CD14-positive monocyte (primary cell): ENCODE data around the gene OSCP1. TPM values are rescaled to one million over a fixed set of nuclear protein-coding genes. Genes with fewer than 3 reads are reported as not detected.

Source experiments
- DNase-seq, 3 donors: peaks; one replicate each; pipeline ENCODE4 v3.0.0-alpha.2; 2011 to 2022
- H2AFZ ChIP-seq: 2 replicates; pipeline ENCODE4 v1.6.0; 2012; ENCODE audit warnings: mild to moderate bottlenecking, low read depth, low read length, inconsistent platforms; ENCODE audit not compliant: insufficient read depth, poor library complexity, severe bottlenecking
- H3K27ac ChIP-seq, 2 donors: 1 replicate in 1 of 2; 2 replicates in 1 of 2; pipeline ENCODE4 v1.5.1; 2012 to 2013; ENCODE audit warnings: low read length in 2 of 2, control low read depth in 1 of 2, inconsistent platforms in 1 of 2, low read depth in 1 of 2, mild to moderate bottlenecking in 1 of 2
- H3K27me3 ChIP-seq, 2 donors: one replicate each; pipeline versions ENCODE4 v1.6.0 to v1.6.1; 2011 to 2013; ENCODE audit warnings: low read length in 2 of 2; ENCODE audit not compliant: control insufficient read depth in 2 of 2, insufficient read depth in 2 of 2
- H3K36me3 ChIP-seq, 2 donors: replicated peaks in 1 of 2; 1 replicate in 1 of 2; 2 replicates in 1 of 2; pipeline versions ENCODE4 v1.5.1 to v1.6.1; 2012 to 2013; ENCODE audit warnings: low read length in 2 of 2, control low read depth in 1 of 2, inconsistent platforms in 1 of 2, mild to moderate bottlenecking in 1 of 2; ENCODE audit not compliant: insufficient read depth in 2 of 2, control insufficient read depth in 1 of 2
- H3K4me1 ChIP-seq, 2 donors: 1 replicate in 1 of 2; 2 replicates in 1 of 2; pipeline versions ENCODE4 v1.5.1 to v1.6.1; 2012 to 2013; ENCODE audit warnings: low read length in 2 of 2, control low read depth in 1 of 2, inconsistent platforms in 1 of 2, mild to moderate bottlenecking in 1 of 2, moderate library complexity in 1 of 2; ENCODE audit not compliant: insufficient read depth in 2 of 2, control insufficient read depth in 1 of 2
- H3K4me2 ChIP-seq: replicated peaks from 2 replicates; pipeline ENCODE3; 2012; ENCODE audit warnings: low read length, moderate library complexity, mild to moderate bottlenecking; ENCODE audit not compliant: poor library complexity, severe bottlenecking; ENCODE audit errors: extremely low read depth
- H3K4me3 ChIP-seq, 3 experiments: fragments of 200-600 bp in 1 of 3; sonication (generic) in 1 of 3; replicated peaks in 1 of 3; 1 replicate in 2 of 3; 2 replicates in 1 of 3; pipeline ENCODE4 v1.5.1; 2011 to 2013; ENCODE audit warnings: low read length in 3 of 3, mild to moderate bottlenecking in 3 of 3, control low read depth in 2 of 3, low read depth in 2 of 3, inconsistent platforms in 1 of 3, moderate library complexity in 1 of 3
- H3K79me2 ChIP-seq: 2 replicates; pipeline ENCODE4 v1.6.0; 2012; ENCODE audit warnings: mild to moderate bottlenecking, control low read depth, inconsistent platforms, low read length, moderate library complexity; ENCODE audit not compliant: insufficient read depth
- H3K9ac ChIP-seq: 2 replicates; pipeline ENCODE4 v1.6.0; 2017; ENCODE audit warnings: low read length, mild to moderate bottlenecking; ENCODE audit not compliant: insufficient read depth, poor library complexity, severe bottlenecking
- H3K9me3 ChIP-seq, 2 donors: replicated peaks in 1 of 2; 1 replicate in 1 of 2; 2 replicates in 1 of 2; pipeline versions ENCODE4 v1.5.1 to v1.6.1; 2012 to 2013; ENCODE audit warnings: low read length in 2 of 2, control low read depth in 1 of 2; ENCODE audit not compliant: control insufficient read depth in 1 of 2, insufficient read depth in 1 of 2
- H4K20me1 ChIP-seq: 2 replicates; pipeline ENCODE4 v1.6.0; 2012; ENCODE audit warnings: mild to moderate bottlenecking, low read length, control low read depth, moderate library complexity; ENCODE audit not compliant: insufficient read depth
- H3K27ac Mint-ChIP-seq, 7 donors: one replicate each; pipeline ENCODE4 v1.8.0; 2020; ENCODE audit warnings: mild to moderate bottlenecking in 7 of 7, mixed read lengths in 7 of 7, moderate library complexity in 6 of 7, inconsistent platforms in 2 of 7
- H3K27me3 Mint-ChIP-seq, 3 donors: one replicate each; pipeline ENCODE4 v1.8.0; 2021 to 2022; ENCODE audit warnings: low read depth in 3 of 3, mild to moderate bottlenecking in 3 of 3, mixed read lengths in 3 of 3, moderate library complexity in 3 of 3, inconsistent platforms in 1 of 3
- H3K36me3 Mint-ChIP-seq, 2 donors: one replicate each; pipeline ENCODE4 v1.8.0; 2020; ENCODE audit warnings: mixed read lengths in 2 of 2, inconsistent platforms in 1 of 2, mild to moderate bottlenecking in 1 of 2
- H3K4me1 Mint-ChIP-seq: one replicate; pipeline ENCODE4 v1.8.0; 2020; ENCODE audit warnings: mild to moderate bottlenecking, mixed read lengths
- H3K4me3 Mint-ChIP-seq, 2 donors: one replicate each; pipeline ENCODE4 v1.8.0; 2020; ENCODE audit warnings: mild to moderate bottlenecking in 2 of 2, mixed read lengths in 2 of 2, moderate library complexity in 1 of 2
- H3K9me3 Mint-ChIP-seq, 7 donors: one replicate each; pipeline ENCODE4 v1.8.0; 2020 to 2022; ENCODE audit warnings: mixed read lengths in 7 of 7, mild to moderate bottlenecking in 6 of 7, moderate library complexity in 6 of 7, inconsistent platforms in 2 of 7
- WGBS: methylation state at CpG from one replicate; pipeline ENCODE4 v1.1.5; 2013; ENCODE audit warnings: missing lambda C conversion rate; ENCODE audit not compliant: insufficient coverage; 5-methylcytosine and 5-hydroxymethylcytosine counted together
- intact Hi-C, 2 donors: fragments of 100-400 bp; cut with micrococcal nuclease; formaldehyde crosslinking; loops; one replicate each; pipeline versions ENCODE4 v1.15.0 to v1.15.1; 2023
- polyA plus RNA-seq, 3 donors: library from polyadenylated mRNA; depleted of rRNA in 1 of 3; unstranded in 2 of 3; stranded (reverse) in 1 of 3; fragments of 300-500 nt in 2 of 3; fragments of >200 nt in 1 of 3; fragmentation: Illumina TruSeq in 2 of 3; gene quantifications; 1 replicate in 2 of 3; 2 replicates in 1 of 3; pipeline ENCODE4 v1.2.3, GENCODE V29; 2012 to 2021
- TF ChIP-seq, protein P1 (sequence below): fragments of 200-600 bp; IDR thresholded peaks from one replicate; pipeline ENCODE4 v1.8.0; 2022; ENCODE audit warnings: antibody characterized with exemption, mild to moderate bottlenecking

The OSCP1 gene
- polyA plus RNA-seq, 3 donors = 0.12 to 0.82 TPM; not detected in 1

DNA sequence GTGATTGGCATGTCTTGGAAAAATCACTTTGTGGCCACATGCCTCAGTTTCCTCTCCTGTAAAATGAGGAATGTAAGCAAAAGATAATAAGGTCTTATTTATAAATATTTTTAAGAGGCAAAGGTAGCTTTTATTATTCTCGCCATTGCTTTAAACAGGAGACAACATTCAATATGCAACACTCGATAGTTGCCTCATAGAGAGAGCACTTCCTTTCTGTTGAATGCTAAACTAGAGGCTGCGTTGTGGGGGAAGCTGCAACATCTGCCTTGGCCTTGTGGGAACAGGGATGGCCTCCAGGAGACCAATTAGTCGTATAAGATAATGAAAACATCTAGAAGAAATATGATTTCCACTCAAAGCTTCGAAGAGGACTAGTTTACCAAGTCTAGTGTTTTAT is 3.5 kb downstream of the OSCP1 start:
- peak overlapping the region; percentile 65 to 85 (median 75) for H3K27ac Mint-ChIP-seq
- TF ChIP-seq, protein P1, sequence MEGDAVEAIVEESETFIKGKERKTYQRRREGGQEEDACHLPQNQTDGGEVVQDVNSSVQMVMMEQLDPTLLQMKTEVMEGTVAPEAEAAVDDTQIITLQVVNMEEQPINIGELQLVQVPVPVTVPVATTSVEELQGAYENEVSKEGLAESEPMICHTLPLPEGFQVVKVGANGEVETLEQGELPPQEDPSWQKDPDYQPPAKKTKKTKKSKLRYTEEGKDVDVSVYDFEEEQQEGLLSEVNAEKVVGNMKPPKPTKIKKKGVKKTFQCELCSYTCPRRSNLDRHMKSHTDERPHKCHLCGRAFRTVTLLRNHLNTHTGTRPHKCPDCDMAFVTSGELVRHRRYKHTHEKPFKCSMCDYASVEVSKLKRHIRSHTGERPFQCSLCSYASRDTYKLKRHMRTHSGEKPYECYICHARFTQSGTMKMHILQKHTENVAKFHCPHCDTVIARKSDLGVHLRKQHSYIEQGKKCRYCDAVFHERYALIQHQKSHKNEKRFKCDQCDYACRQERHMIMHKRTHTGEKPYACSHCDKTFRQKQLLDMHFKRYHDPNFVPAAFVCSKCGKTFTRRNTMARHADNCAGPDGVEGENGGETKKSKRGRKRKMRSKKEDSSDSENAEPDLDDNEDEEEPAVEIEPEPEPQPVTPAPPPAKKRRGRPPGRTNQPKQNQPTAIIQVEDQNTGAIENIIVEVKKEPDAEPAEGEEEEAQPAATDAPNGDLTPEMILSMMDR = no peak
- H3K9me3 Mint-ChIP-seq = no peaks in the 10 kb centered on the region
- peak overlapping the region; percentile 48 to 76 for H3K4me3 Mint-ChIP-seq
- no peaks in the 10 kb centered on the region for H3K9me3 ChIP-seq
- no peak overlapping the region for H3K9ac ChIP-seq
- H3K4me2 ChIP-seq = peak overlapping the region; percentile 66
- H3K36me3 ChIP-seq = no peaks in the 10 kb centered on the region
- peaks cover 0 to 8% (median 1%) of the 10 kb centered on the region in 3 donors for H3K27me3 Mint-ChIP-seq
- no peaks in the 10 kb centered on the region for H3K79me2 ChIP-seq
- H3K27me3 ChIP-seq = no peaks in the 10 kb centered on the region
- DNase-seq = peak in 2 of 3 donors; percentile 30 to 39
- peaks cover 32% of the 10 kb centered on the region for H3K4me1 Mint-ChIP-seq
- no CpG with 5 or more reads among the region's 5 CpGs for WGBS
- H2AFZ ChIP-seq = peak overlapping the region; percentile 59
- no peaks in the 10 kb centered on the region for H3K36me3 Mint-ChIP-seq
- peak overlapping the region in 1 of 2 donors; percentile 67 for H3K27ac ChIP-seq
- no peaks in the 10 kb centered on the region for H4K20me1 ChIP-seq
- H3K4me1 ChIP-seq = peaks cover 28 to 36% of the 10 kb centered on the region in 2 donors
- intact Hi-C loops = no loop called here
- H3K4me3 ChIP-seq = peak overlapping the region in 2 of 3 experiments; percentile 20 to 64

DNA sequence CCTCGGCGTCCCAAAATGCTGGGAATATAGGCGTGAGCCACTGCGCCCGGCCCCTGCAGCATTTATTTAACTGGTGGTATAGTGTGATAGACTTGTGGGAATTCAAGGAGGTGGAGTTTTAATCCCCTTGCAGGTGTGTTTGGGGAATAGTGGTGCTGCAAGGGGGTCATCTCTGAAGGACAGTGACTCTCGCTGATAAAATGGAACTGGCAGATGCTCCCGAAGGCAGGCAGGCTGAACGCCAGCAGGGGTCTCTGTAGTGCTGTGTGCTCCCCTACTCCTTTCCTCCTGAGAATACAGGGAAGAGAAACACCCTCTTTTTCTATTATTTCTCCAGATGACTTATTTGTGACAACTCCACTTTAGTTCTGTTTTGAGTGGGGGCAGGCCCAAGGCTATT is 4.0 kb downstream of the OSCP1 start:
- Mint-ChIP-seq H3K9me3 (no peaks in the 10 kb centered on the region), H3K4me1 (peaks cover 27% of the 10 kb centered on the region), H3K36me3 (no peaks in the 10 kb centered on the region), H3K27me3 (peaks cover 0 to 6% (median 1%) of the 10 kb centered on the region in 3 donors), H3K4me3 (peak overlapping the region; percentile 48 to 76), H3K27ac (peak overlapping the region in 6 of 7 donors; percentile 65 to 85 (median 76))
- peak overlapping the region; percentile 59 for H2AFZ ChIP-seq
- DNase-seq = peak; percentile 33 to 68 (median 58)
- intact Hi-C loops = no loop called here
- peak overlapping the region in 1 of 2 donors; percentile 67 for H3K27ac ChIP-seq
- H3K36me3 ChIP-seq = no peaks in the 10 kb centered on the region
- WGBS = no CpG with 5 or more reads among the region's 8 CpGs
- TF ChIP-seq, protein P1 = peak; percentile 76
- H3K9ac ChIP-seq = no peak overlapping the region
- no peaks in the 10 kb centered on the region for H3K27me3 ChIP-seq
- H4K20me1 ChIP-seq = no peaks in the 10 kb centered on the region
- H3K9me3 ChIP-seq = no peaks in the 10 kb centered on the region
- H3K4me1 ChIP-seq = peaks cover 25 to 31% of the 10 kb centered on the region in 2 donors
- H3K4me2 ChIP-seq = peak overlapping the region; percentile 66
- peak overlapping the region in 2 of 3 experiments; percentile 20 to 64 for H3K4me3 ChIP-seq
- H3K79me2 ChIP-seq = no peaks in the 10 kb centered on the region
